ENCODE results near the gene AHNAK. TPM values are rescaled to one million over a fixed set of nuclear protein-coding genes. Genes with fewer than 3 reads are reported as not detected.

Gene AHNAK
- total and polyA plus RNA-seq, 2 of the 8 experiments (the other 6 are each of a cell fraction or from before 2014, with no cell fraction given): 2.0 to 5.8 TPM

DNA sequence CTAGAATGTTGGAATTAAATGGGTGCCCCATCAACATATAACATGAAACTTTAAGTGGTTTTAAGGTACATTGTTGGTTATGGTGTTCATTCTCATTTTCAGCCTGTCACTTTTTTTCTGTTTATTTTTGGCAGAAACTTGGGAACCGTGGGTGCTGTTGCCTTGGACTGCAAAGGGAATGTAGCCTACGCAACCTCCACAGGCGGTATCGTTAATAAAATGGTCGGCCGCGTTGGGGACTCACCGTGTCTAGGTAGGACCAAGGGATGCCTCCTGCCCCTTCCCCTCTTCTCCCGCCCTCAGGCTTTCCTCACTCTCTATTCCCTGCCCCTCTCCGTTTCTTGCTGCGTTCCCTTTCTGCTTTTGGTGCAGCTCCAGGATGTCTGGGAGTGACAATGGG is 157.6 kb downstream of the AHNAK start:
- no peak overlapping the region for H3K56ac ChIP-seq (replicated peaks; ENCODE audit: insufficient read length, low read depth, low read length)
- no peak overlapping the region for H3K4me3 ChIP-seq (ENCODE audit: extremely low read depth in 1 of 4, insufficient read depth in 2 of 4, low read depth in 3 of 4, low read length in 4 of 4)
- no peak overlapping the region for H4K5ac ChIP-seq (ENCODE audit: insufficient read length, low read depth, low read length)
- no peak overlapping the region for H3K4ac ChIP-seq (replicated peaks; ENCODE audit: insufficient read length, low read depth, low read length)
- H2BK12ac ChIP-seq (ENCODE audit: low read depth, low read length): no peak overlapping the region
- H3K36me3 ChIP-seq (ENCODE audit: control insufficient read depth in 2 of 4, insufficient read depth in 4 of 4, low read length in 3 of 4): no peaks in the 10 kb centered on the region
- no peak overlapping the region for H3K27ac ChIP-seq (ENCODE audit: low read depth, low read length)
- no peak overlapping the region for H2BK120ac ChIP-seq (replicated peaks; ENCODE audit: low read depth, low read length)
- FAIRE-seq (no peak), DNase-seq (ENCODE audit: low read depth in 1 of 2, low spot score in 2 of 2) (no peak)
- H4K20me1 ChIP-seq (replicated peaks in 1 of 2; ENCODE audit: control insufficient read depth in 1 of 2, insufficient read depth in 2 of 2, low read length in 2 of 2): no peaks in the 10 kb centered on the region
- H3K23ac ChIP-seq (ENCODE audit: insufficient read length): no peak overlapping the region
- no peak overlapping the region for H2BK5ac ChIP-seq (ENCODE audit: low read depth, low read length)
- H2AK5ac ChIP-seq (ENCODE audit: low read depth, low read length): no peak overlapping the region
- no peak overlapping the region for H3K4me2 ChIP-seq (ENCODE audit: insufficient read depth in 1 of 2, low read depth in 2 of 2, low read length in 2 of 2)
- CTCF ChIA-PET (ENCODE audit: partially characterized antibody): interaction anchor here (0.9 to 8.6 kb wide), 5 partner anchors 9 to 171 kb away, joined by 3 to 113 read pairs (median 13); partner anchors contain the start of gene SCGB1A1
- no peak overlapping the region for H4K8ac ChIP-seq (ENCODE audit: extremely low read depth, insufficient read depth, low read length)
- no peaks in the 10 kb centered on the region for H3K4me1 ChIP-seq (replicated peaks in 1 of 4; ENCODE audit: control insufficient read depth in 3 of 4, insufficient read depth in 4 of 4, low read length in 3 of 4)
- 81% methylated on average over 11 of the region's 11 CpGs; no CpG with 5 or more reads in 1 of the 2 experiments for WGBS, 2 experiments (ENCODE audit: extremely low coverage in 1 of 2, insufficient coverage in 1 of 2, insufficient read length in 1 of 2, insufficient replicate concordance in 2 of 2, low coverage in 1 of 2, low lambda C conversion rate in 2 of 2, missing lambda C conversion rate in 1 of 2)
- no peak overlapping the region for H2BK15ac ChIP-seq (ENCODE audit: low read length)
- H2AFZ ChIP-seq (ENCODE audit: low read length): no peak overlapping the region
- no peak overlapping the region for H2BK20ac ChIP-seq (ENCODE audit: low read length)
- no peaks in the 10 kb centered on the region for H3K23me2 ChIP-seq (ENCODE audit: low read depth, low read length)
- no peak overlapping the region for H3K18ac ChIP-seq (ENCODE audit: extremely low read depth, low read length)
- POLR2A ChIA-PET (ENCODE audit: partially characterized antibody): no interaction called here
- no peaks in the 10 kb centered on the region for H3K9me3 ChIP-seq (ENCODE audit: insufficient read depth in 2 of 2, low read depth in 1 of 2, low read length in 1 of 2)
- no peak overlapping the region for H4K91ac ChIP-seq (replicated peaks; ENCODE audit: insufficient read length, low read length)
- no peak overlapping the region for H3K9ac ChIP-seq (replicated peaks in 1 of 4; ENCODE audit: extremely low read depth in 1 of 4, low read depth in 3 of 4, low read length in 3 of 4)
- H3K79me1 ChIP-seq (ENCODE audit: low read depth, low read length): no peaks in the 10 kb centered on the region
- no peaks in the 10 kb centered on the region for H3K27me3 ChIP-seq (replicated peaks in 1 of 4; ENCODE audit: control insufficient read depth in 3 of 4, extremely low read depth in 1 of 4, insufficient read depth in 3 of 4, low read length in 3 of 4)
- H3K14ac ChIP-seq (ENCODE audit: insufficient read length): no peak overlapping the region
- H3K79me2 ChIP-seq (ENCODE audit: control insufficient read depth in 1 of 2, insufficient read depth in 2 of 2, low read length in 2 of 2): no peaks in the 10 kb centered on the region
- no peak for TF ChIP-seq CBX5 (IDR thresholded peaks at IDR 0.05; ENCODE audit: low read depth, low read length)
- no peak for TF ChIP-seq NANOG (IDR thresholded peaks at IDR 0.05; ENCODE audit: insufficient read depth, low read depth, low read length, poor library complexity, severe bottlenecking)
- TF ChIP-seq CTBP2 (IDR thresholded peaks at IDR 0.05; ENCODE audit: borderline replicate concordance, insufficient read depth, insufficient read length, low read length): no peak
- no peak for TF ChIP-seq HDAC6 (IDR thresholded peaks at IDR 0.05; ENCODE audit: low read depth, low read length)
- no peak for TF ChIP-seq SRF (IDR thresholded peaks at IDR 0.05; ENCODE audit: low read depth, low read length)
- no peak for TF ChIP-seq RNF2 (IDR thresholded peaks at IDR 0.05; ENCODE audit: borderline replicate concordance, low read depth, low read length, missing control alignments, poor library complexity, severe bottlenecking)
- no peak for TF ChIP-seq CREB1 (IDR thresholded peaks at IDR 0.05)
- no peak for TF ChIP-seq NRF1 (IDR thresholded peaks at IDR 0.05; ENCODE audit: low read depth, low read length)
- no peak for TF ChIP-seq ZNF274 (IDR thresholded peaks at IDR 0.05; ENCODE audit: borderline replicate concordance, extremely low read depth, low read length)
- no peak for TF ChIP-seq BRCA1 (IDR thresholded peaks at IDR 0.05; ENCODE audit: low read depth, low read length)
- no peak for TF ChIP-seq TCF12 (IDR thresholded peaks at IDR 0.05; ENCODE audit: low read depth, low read length)
- no peak for TF ChIP-seq TEAD4 (IDR thresholded peaks at IDR 0.05; ENCODE audit: low read depth, low read length)
- no peak for TF ChIP-seq POU5F1 (IDR thresholded peaks at IDR 0.05; ENCODE audit: low read depth, low read length)
